Stimulated activated CD8-positive, alpha-beta memory T cell treated with anti-CD3 and anti-CD28 coated beads, Interleukin-4, amount 100 ng/mL, for 24 hours (primary cell): ENCODE results near the gene MKNK1.

Experiments used
- DNase-seq: peaks from one replicate; pipeline ENCODE4 v3.0.0-alpha.2; 2020; ENCODE audit warnings: low read depth

MKNK1 gene

GRCh38 chr1:46618754-46619415, 14.8 kb upstream of the MKNK1 start:
- DNase-seq = no peak

GRCh38 chr1:46617833-46618232, 13.8 kb upstream of the MKNK1 start:
- no peak for DNase-seq

GRCh38 chr1:46617108-46617800, 13.2 kb upstream of the MKNK1 start:
- no peak for DNase-seq

- DNase-seq = peak; percentile 57
Measured at GRCh38 chr1:46616277-46617107, 12.4 kb upstream of the MKNK1 start, which contains the start of gene MOB3C. Gene MOB3C, minus strand, starts transcription at chr1:46616811. Its CDS starts 3,490 bp downstream, at chr1:46613321.

- DNase-seq = no peak
Measured at GRCh38 chr1:46615735-46616134, 11.7 kb upstream of the MKNK1 start.

- no peak for DNase-seq
Measured at GRCh38 chr1:46615088-46615487, 11.0 kb upstream of the MKNK1 start.

GRCh38 chr1:46614604-46614984, 10.5 kb upstream of the MKNK1 start:
- DNase-seq = no peak

GRCh38 chr1:46613661-46614603, 9.9 kb upstream of the MKNK1 start:
- DNase-seq = peak; percentile 13

- DNase-seq = no peak
Measured at GRCh38 chr1:46612937-46613660, 9.0 kb upstream of the MKNK1 start.

- DNase-seq = no peak
Measured at GRCh38 chr1:46611691-46612221, 7.7 kb upstream of the MKNK1 start.

- no peak for DNase-seq
Measured at GRCh38 chr1:46607345-46608130, 3.5 kb upstream of the MKNK1 start.

GRCh38 chr1:46606255-46606965, 2.3 kb upstream of the MKNK1 start:
- DNase-seq = no peak

- no peak for DNase-seq
Measured at GRCh38 chr1:46605232-46605631, 1.2 kb upstream of the MKNK1 start.

GRCh38 chr1:46603481-46603857, 599 bp downstream of the MKNK1 start:
- no peak for DNase-seq

- DNase-seq = no peak
Measured at GRCh38 chr1:46601257-46602007, 2.6 kb downstream of the MKNK1 start.

- no peak for DNase-seq
Measured at GRCh38 chr1:46599059-46599970, 4.8 kb downstream of the MKNK1 start.

- no peak for DNase-seq
Measured at GRCh38 chr1:46596846-46597245, 7.2 kb downstream of the MKNK1 start.

- no peak for DNase-seq
Measured at GRCh38 chr1:46596036-46596435, 8.0 kb downstream of the MKNK1 start.
